Fibroblast of the aortic adventitia (primary cell): ENCODE data around the gene SERPINB8. TPM values are rescaled to one million over a fixed set of nuclear protein-coding genes. Genes with fewer than 3 reads are reported as not detected.

Experiments
- DNase-seq: peaks from one replicate; pipeline ENCODE4 v3.0.0-alpha.2; 2010; ENCODE audit warnings: low read depth
- H3K4me3 ChIP-seq: 2 replicates; pipeline ENCODE4 v1.5.1; 2011; ENCODE audit warnings: low read depth, mild to moderate bottlenecking, control low read depth, low read length, moderate library complexity
- total RNA-seq: library from RNA; depleted of rRNA; stranded (reverse); fragments of >200 nt; gene quantifications from 2 replicates; pipeline ENCODE4 v1.2.3, GENCODE V29; 2012; ENCODE audit warnings: low replicate concordance
- TF ChIP-seq, protein P1 (sequence below): IDR thresholded peaks from 2 replicates; pipeline ENCODE4 v1.5.1; 2011; ENCODE audit warnings: mild to moderate bottlenecking, low read length, control low read depth, inconsistent platforms; ENCODE audit not compliant: insufficient read depth

The SERPINB8 gene
- total RNA-seq, 1 donor, result 18.9 TPM

DNA sequence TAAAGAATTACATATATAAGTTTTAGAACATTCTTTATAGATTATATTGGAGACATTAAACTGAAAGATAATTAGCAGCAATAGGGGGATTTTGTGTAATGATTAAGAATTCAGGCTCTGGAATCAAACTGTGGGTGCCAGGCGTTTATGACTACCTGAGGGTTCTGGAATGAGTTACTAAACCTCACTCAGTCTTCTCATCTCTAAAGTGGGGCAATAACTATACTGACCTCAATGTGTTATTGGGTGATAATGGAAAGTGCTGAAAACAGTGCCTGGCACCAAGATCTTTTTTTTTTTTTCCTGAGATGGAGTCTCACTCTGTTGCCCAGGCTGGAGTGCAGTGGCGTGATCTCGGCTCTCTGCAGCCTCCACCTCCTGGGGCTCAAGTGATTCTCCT lies 7.2 kb downstream of the SERPINB8 start:
- no peak overlapping the region for H3K4me3 ChIP-seq
- TF ChIP-seq, protein P1, sequence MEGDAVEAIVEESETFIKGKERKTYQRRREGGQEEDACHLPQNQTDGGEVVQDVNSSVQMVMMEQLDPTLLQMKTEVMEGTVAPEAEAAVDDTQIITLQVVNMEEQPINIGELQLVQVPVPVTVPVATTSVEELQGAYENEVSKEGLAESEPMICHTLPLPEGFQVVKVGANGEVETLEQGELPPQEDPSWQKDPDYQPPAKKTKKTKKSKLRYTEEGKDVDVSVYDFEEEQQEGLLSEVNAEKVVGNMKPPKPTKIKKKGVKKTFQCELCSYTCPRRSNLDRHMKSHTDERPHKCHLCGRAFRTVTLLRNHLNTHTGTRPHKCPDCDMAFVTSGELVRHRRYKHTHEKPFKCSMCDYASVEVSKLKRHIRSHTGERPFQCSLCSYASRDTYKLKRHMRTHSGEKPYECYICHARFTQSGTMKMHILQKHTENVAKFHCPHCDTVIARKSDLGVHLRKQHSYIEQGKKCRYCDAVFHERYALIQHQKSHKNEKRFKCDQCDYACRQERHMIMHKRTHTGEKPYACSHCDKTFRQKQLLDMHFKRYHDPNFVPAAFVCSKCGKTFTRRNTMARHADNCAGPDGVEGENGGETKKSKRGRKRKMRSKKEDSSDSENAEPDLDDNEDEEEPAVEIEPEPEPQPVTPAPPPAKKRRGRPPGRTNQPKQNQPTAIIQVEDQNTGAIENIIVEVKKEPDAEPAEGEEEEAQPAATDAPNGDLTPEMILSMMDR, result no peak
- DNase-seq, result no peak

DNA sequence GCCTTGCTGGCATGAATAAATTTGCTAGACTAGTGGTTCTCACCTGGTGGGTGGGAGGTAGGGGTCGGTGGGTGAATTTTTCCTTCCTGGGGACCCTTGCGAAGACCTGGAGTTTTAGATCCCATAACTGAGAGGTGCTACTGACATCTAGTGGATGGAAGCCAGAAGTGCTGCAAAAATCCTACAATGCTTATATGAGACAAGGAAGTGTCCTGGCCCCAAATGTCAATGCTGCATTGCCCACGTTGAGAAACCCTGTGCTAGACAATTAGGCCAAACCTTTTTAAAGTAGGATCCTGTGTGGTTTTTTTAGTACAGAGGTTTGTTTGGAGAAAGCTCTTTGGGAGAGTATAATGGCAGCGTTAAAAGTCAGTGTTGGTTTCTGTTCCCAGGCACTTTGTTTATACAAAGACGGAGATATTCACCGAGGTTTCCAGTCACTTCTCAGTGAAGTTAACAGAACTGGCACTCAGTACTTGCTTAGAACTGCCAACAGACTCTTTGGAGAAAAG lies 9.6 kb downstream of the SERPINB8 start:
- peak overlapping the region; percentile 54 for H3K4me3 ChIP-seq
- DNase-seq, result peak; percentile 80
- TF ChIP-seq, protein P1, result peak; percentile 94

DNA sequence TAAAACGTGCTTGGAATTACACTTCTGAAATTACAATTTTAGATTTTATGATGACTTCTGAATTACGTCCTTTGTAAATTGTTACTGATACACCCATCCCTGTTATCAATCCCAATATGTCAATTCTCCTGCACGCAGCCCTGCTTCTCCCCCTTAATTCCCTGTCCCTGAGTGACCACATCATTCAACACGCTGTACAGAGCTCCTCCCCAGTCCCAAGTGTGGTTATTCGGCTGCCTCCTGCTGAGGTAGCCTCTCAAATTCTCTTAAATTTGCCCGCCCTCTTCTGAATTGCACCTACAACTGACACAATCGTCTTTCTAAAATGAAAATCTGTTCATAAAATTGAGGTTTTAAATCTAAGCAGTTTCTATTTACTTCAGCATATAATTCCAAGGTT lies 10.1 kb downstream of the SERPINB8 start:
- no peak for DNase-seq
- peak overlapping the region; percentile 54 for H3K4me3 ChIP-seq
- TF ChIP-seq, protein P1, result no peak

- TF ChIP-seq, protein P1, result no peak
- DNase-seq, result no peak
- H3K4me3 ChIP-seq, result no peak overlapping the region
Measured at GRCh38 chr18:63980896-63981460, 11.1 kb downstream of the SERPINB8 start.

GRCh38 chr18:63981719-63982118 lies 11.8 kb downstream of the SERPINB8 start:
- TF ChIP-seq, protein P1, result no peak
- H3K4me3 ChIP-seq, result no peak overlapping the region
- no peak for DNase-seq

- TF ChIP-seq, protein P1, result no peak
- DNase-seq, result no peak
Measured at GRCh38 chr18:63982361-63982760, 12.5 kb downstream of the SERPINB8 start.

DNA sequence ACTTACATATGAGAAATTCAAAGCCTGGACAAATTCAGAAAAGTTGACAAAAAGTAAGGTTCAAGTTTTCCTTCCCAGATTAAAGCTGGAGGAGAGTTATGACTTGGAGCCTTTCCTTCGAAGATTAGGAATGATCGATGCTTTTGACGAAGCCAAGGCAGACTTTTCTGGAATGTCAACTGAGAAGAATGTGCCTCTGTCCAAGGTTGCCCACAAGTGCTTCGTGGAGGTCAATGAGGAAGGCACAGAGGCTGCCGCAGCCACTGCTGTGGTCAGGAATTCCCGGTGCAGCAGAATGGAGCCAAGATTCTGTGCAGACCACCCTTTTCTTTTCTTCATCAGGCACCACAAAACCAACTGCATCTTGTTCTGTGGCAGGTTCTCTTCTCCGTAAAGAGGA lies 17.0 kb downstream of the SERPINB8 start:
- DNase-seq, result no peak
- H3K4me3 ChIP-seq, result no peak overlapping the region
- TF ChIP-seq, protein P1, result no peak

More at GRCh38 chr18:63982361-63982760, 12.5 kb downstream of the SERPINB8 start:
- H3K4me3 ChIP-seq, result no peak overlapping the region
